AG04450 (cell line): ENCODE measurements around the gene PTPRE. TPM values are rescaled to one million over a fixed set of nuclear protein-coding genes. Genes with fewer than 3 reads are reported as not detected.

ENCODE experiments used
- CTCF ChIA-PET: fragments of 300-600, 350-600 bp; formaldehyde crosslinking; extraction: SDS; loops from one replicate; lab custom pipeline; 2022; ENCODE audit warnings: antibody characterized with exemption, inconsistent platforms; lab: Charles Lee
- POLR2A ChIA-PET: fragments of 350-600 bp; formaldehyde crosslinking; extraction: SDS; loops from one replicate; lab custom pipeline; 2021; ENCODE audit warnings: antibody characterized with exemption, inconsistent platforms; lab: Yijun Ruan, JAX
- DNase-seq: peaks from one replicate; pipeline ENCODE4 v3.0.0-alpha.2; 2011; ENCODE audit warnings: low read depth, low spot score
- H3K27ac ChIP-seq: one replicate; pipeline ENCODE4 v1.5.1; 2012; ENCODE audit warnings: low read depth, low read length, control low read depth
- H3K27me3 ChIP-seq: one replicate; pipeline ENCODE4 v1.6.0; 2012; ENCODE audit warnings: low read length; ENCODE audit not compliant: control insufficient read depth, insufficient read depth
- H3K4me3 ChIP-seq: 2 replicates; pipeline ENCODE4 v1.5.1; 2011; ENCODE audit warnings: mild to moderate bottlenecking, low read depth, low read length, control low read depth
- H3K9me3 ChIP-seq: 2 replicates; pipeline ENCODE4 v1.5.1; 2012; ENCODE audit warnings: low read length; ENCODE audit not compliant: control insufficient read depth, insufficient read depth
- polyA plus RNA-seq: library from polyadenylated mRNA; depleted of rRNA; stranded (reverse); fragments of >200 nt; gene quantifications from 2 replicates; pipeline ENCODE4 v1.2.3, GENCODE V29; 2011
- TF ChIP-seq, protein P1 (sequence below): IDR thresholded peaks from 2 replicates; pipeline ENCODE4 v1.5.1; 2011; ENCODE audit warnings: low read depth, low read length, control low read depth, inconsistent platforms

PTPRE gene
- polyA plus RNA-seq, 1 experiment = 0.38 TPM

DNA sequence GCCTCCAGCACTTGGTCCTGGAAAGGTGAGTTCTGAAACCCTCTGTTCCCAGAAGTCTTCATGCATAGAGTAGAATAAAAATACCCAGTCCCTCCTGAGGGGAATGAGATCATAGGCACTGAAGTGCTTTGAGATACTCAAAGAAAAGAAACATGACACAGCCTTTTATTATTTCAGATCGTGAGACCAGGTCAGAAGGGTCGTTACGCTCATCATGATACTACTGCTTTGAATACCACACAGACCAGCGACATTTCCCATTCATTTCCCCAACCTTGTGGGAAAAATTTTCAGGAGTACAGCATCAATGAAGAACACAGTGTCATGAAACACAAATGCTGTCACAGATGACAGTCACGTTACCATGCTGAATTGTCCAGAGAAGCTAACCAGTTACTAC is 29.2 kb upstream of the PTPRE start:
- TF ChIP-seq, protein P1, sequence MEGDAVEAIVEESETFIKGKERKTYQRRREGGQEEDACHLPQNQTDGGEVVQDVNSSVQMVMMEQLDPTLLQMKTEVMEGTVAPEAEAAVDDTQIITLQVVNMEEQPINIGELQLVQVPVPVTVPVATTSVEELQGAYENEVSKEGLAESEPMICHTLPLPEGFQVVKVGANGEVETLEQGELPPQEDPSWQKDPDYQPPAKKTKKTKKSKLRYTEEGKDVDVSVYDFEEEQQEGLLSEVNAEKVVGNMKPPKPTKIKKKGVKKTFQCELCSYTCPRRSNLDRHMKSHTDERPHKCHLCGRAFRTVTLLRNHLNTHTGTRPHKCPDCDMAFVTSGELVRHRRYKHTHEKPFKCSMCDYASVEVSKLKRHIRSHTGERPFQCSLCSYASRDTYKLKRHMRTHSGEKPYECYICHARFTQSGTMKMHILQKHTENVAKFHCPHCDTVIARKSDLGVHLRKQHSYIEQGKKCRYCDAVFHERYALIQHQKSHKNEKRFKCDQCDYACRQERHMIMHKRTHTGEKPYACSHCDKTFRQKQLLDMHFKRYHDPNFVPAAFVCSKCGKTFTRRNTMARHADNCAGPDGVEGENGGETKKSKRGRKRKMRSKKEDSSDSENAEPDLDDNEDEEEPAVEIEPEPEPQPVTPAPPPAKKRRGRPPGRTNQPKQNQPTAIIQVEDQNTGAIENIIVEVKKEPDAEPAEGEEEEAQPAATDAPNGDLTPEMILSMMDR = no peak
- Histone ChIP-seq H3K27ac (no peak overlapping the region), H3K9me3 (peaks cover 25% of the 10 kb centered on the region), H3K27me3 (no peaks in the 10 kb centered on the region), H3K4me3 (no peak overlapping the region)
- no peak for DNase-seq
- ChIA-PET POLR2A (no interaction called here), CTCF (no interaction called here)

DNA sequence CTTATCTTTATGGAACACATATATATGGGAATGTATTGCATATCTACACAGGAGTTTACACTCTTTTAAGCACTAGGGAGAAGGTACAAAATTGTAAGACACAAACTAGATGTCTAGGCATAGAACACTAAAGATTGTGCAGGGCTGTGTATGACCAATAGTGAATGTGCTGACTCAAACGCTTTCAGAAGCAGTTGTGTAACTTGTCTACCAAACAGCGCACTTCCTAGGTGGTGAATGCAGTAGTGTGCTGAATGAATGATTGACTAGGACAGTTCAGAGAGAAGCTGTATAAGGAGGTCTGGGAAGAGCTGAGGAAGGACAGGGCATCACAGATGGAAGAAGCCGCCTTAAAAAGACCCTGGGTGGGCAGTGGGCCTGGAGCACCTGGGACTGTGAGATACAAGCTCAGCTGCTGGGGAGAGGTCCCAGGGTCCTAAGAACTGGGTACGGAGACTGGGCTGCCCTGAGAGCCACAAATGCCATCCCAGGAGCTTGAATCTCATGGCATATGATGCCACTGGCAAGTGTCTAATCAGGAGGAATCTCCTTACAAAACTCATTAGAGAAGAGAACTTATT is 28.3 kb upstream of the PTPRE start:
- Histone ChIP-seq H3K9me3 (peaks cover 25% of the 10 kb centered on the region), H3K27me3 (no peaks in the 10 kb centered on the region), H3K27ac (no peak overlapping the region), H3K4me3 (no peak overlapping the region)
- DNase-seq = no peak
- ChIA-PET POLR2A (no interaction called here), CTCF (no interaction called here)
- TF ChIP-seq, protein P1 = no peak

DNA sequence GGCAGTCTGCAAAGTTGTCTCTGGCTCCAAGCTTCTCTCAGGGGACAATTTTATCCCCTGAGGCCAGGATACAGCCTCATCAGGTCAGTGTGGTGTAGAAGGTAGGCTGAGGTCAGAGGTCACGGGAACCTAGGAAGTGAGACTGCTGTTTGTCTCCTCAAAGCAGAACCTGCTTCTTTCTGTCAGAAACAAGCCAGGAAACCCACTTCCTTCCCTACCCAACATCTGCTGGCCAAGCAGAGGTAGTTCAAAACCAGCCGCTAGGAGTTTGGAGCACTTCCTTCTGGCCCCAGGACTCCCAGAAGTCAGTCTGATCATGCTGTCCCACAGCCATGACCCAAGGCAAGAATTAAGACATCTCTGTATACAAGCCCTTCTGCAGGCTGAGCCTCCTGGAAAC is 26.3 kb upstream of the PTPRE start:
- ChIA-PET POLR2A (no interaction called here), CTCF (no interaction called here)
- Histone ChIP-seq H3K4me3 (no peak overlapping the region), H3K27me3 (no peaks in the 10 kb centered on the region), H3K27ac (no peak overlapping the region), H3K9me3 (peaks cover 13% of the 10 kb centered on the region)
- no peak for DNase-seq
- TF ChIP-seq, protein P1 = no peak

DNA sequence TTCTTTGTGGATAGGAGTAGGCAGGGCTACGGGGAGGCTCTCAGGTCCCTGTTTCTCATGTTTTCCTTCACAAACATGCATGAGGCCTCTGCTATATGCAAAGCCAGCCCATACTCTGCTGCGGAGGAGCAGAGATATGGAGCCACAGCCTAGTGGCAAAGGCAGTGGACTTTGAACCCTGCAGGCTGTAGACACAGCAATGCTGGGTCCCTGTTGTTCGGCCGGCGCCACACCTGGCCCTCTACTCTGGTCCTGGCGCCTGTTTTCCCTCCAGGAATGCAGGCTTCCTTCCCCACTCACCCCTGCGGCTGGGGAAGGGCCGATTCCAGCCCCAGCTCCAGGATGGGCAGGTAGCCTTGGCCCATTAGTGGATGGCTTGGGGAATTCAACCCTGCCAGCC is 25.6 kb upstream of the PTPRE start:
- TF ChIP-seq, protein P1 = no peak
- no peak for DNase-seq
- Histone ChIP-seq H3K27ac (no peak overlapping the region), H3K9me3 (peaks cover 16% of the 10 kb centered on the region), H3K4me3 (no peak overlapping the region), H3K27me3 (no peaks in the 10 kb centered on the region)
- ChIA-PET POLR2A (no interaction called here), CTCF (no interaction called here)

DNA sequence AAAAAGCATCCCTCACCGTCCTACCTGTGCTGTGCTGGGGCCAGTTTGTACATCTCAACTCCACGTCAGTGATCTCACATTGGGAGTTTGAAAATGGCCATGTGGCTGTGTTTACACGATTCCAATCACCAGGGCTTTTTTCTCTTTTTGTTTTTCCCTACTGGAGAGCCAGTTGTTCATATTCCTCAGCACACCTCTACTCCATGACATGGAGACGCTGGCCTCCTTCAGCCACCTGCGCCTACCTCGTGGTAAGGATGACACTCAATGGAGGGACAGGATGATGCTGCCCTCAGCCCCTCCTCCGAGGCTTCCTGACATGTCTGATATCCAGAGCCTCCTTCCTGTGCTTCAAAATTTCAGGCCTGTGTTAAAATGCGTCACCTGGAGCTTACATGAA is 24.5 kb upstream of the PTPRE start:
- H3K4me3 ChIP-seq = no peak overlapping the region
- POLR2A ChIA-PET = no interaction called here
- TF ChIP-seq, protein P1 = no peak
- H3K9me3 ChIP-seq = peaks cover 19% of the 10 kb centered on the region
- no peaks in the 10 kb centered on the region for H3K27me3 ChIP-seq
- H3K27ac ChIP-seq = no peak overlapping the region
- CTCF ChIA-PET = no interaction called here
- no peak for DNase-seq
